Kidney epithelial cell (primary cell): ENCODE results near the gene CELA2A. TPM values are rescaled to one million over a fixed set of nuclear protein-coding genes. Genes with fewer than 3 reads are reported as not detected.
"Not testable (repeated sequence)": the region's sequence is repeated elsewhere in the genome, so short reads cannot be mapped to it uniquely, and the experiment has no call there.

ENCODE experiments used
- DNase-seq: peaks from one replicate; pipeline ENCODE4 v3.0.0-alpha.2; 2010; ENCODE audit warnings: low read depth
- H3K27me3 ChIP-seq: 2 replicates; pipeline ENCODE4 v1.6.0; 2011; ENCODE audit warnings: low read length; ENCODE audit not compliant: control insufficient read depth, insufficient read depth
- H3K36me3 ChIP-seq: 2 replicates; pipeline ENCODE4 v1.5.1; 2011; ENCODE audit warnings: low read length; ENCODE audit not compliant: control insufficient read depth, insufficient read depth
- H3K4me3 ChIP-seq: 2 replicates; pipeline ENCODE4 v1.5.1; 2011; ENCODE audit warnings: low read depth, mild to moderate bottlenecking, control low read depth, low read length
- total RNA-seq: library from RNA; depleted of rRNA; stranded (reverse); fragments of >200 nt; gene quantifications from 2 replicates; pipeline ENCODE4 v1.2.3, GENCODE V29; 2015
- TF ChIP-seq, protein P1 (sequence below): IDR thresholded peaks from 2 replicates; pipeline ENCODE4 v1.5.1; 2011; ENCODE audit warnings: mild to moderate bottlenecking, moderate library complexity, low read length, control low read depth, inconsistent platforms; ENCODE audit not compliant: insufficient read depth, poor library complexity, severe bottlenecking

The CELA2A gene
- total RNA-seq, 1 donor from 2014 or later: not detected

DNA sequence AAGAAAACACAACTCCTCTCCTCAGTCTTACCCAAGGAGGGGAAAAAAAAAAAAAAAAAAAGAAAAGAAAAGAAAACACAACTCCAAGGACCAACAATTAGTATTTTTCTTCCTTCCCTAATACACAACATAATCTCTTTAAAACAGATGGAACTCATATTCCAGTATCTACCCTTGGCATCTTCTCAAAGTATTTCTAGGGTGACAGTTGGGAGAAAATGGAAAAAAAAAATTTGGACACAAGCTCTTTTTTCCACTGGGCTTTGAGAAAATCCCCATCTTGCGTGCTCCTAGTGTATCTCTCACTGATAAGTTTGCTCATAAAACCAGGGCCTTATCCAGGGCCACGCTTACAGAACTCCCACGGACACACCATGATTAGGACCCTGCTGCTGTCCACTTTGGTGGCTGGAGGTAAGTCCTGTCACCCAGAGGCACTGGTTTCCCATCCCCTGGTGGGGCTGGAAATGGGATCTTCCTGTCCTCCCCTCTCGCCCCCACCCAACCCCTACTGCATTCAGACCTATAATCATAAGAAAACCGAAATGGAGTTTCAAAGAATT lies 19.3 kb downstream of the CELA2A start, which contains the start of gene CELA2B:
Gene CELA2B (plus strand): TSS at position 353 of the 563 bp plus-strand sequence. CDS start 22 bp downstream, at position 375.
- no peak for DNase-seq
- TF ChIP-seq, protein P1, sequence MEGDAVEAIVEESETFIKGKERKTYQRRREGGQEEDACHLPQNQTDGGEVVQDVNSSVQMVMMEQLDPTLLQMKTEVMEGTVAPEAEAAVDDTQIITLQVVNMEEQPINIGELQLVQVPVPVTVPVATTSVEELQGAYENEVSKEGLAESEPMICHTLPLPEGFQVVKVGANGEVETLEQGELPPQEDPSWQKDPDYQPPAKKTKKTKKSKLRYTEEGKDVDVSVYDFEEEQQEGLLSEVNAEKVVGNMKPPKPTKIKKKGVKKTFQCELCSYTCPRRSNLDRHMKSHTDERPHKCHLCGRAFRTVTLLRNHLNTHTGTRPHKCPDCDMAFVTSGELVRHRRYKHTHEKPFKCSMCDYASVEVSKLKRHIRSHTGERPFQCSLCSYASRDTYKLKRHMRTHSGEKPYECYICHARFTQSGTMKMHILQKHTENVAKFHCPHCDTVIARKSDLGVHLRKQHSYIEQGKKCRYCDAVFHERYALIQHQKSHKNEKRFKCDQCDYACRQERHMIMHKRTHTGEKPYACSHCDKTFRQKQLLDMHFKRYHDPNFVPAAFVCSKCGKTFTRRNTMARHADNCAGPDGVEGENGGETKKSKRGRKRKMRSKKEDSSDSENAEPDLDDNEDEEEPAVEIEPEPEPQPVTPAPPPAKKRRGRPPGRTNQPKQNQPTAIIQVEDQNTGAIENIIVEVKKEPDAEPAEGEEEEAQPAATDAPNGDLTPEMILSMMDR: no peak
- no peak within 1 kb of the TSS for H3K4me3 ChIP-seq
- H3K27me3 ChIP-seq: no peaks in the 10 kb centered on the region
- no peaks in the 10 kb centered on the region for H3K36me3 ChIP-seq

DNA sequence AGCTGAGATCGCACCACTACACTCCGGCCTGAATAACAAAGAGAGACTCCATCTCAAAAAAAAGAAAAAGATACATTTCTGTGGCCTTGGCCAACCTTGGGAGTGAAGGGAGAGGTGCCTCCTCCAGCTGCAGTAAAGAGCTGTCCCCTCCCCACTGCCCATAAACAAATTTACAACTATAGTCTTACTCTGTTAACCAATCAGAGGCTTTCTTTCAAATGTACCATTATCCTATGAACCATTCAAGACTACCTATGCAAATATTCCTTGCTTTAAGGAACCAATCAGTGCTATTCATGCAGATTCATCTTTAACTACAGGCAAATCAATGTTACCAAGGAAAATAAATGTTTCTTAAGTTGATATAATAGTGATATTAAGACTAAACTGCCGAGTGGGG lies 20.4 kb downstream of the CELA2A start:
- Histone ChIP-seq H3K4me3 (no peak overlapping the region), H3K27me3 (no peaks in the 10 kb centered on the region), H3K36me3 (no peaks in the 10 kb centered on the region)
- DNase-seq: no peak
- TF ChIP-seq, protein P1: no peak

DNA sequence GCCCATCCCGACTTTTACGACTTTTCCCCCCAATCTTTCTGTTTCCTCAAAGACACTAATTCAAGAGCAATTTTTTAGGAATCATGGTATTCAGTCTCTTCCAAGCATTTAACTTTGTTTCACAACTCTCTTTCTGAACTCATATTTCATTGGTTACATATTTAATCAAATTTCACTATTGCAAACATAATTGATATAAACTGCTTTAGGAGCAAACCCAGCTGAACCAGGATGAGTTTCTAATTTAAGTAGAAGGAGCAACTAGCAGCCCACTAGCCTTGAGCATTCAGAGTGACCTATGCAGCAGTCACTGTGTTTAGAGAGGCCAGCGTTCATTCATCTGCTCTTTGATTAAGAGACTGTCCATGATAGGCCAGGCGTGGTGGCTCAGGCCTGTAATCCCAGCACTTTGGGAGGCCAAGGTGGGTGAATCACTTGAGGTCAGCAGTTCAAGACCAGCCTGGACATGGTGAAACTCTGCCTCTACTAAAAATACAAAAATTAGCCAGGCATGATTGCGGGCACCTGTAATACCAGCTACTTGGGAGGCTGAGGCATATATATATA lies 21.2 kb downstream of the CELA2A start:
- TF ChIP-seq, protein P1: no peak
- H3K36me3 ChIP-seq: no peaks in the 10 kb centered on the region
- H3K27me3 ChIP-seq: no peaks in the 10 kb centered on the region
- no peak overlapping the region for H3K4me3 ChIP-seq
- no peak for DNase-seq

DNA sequence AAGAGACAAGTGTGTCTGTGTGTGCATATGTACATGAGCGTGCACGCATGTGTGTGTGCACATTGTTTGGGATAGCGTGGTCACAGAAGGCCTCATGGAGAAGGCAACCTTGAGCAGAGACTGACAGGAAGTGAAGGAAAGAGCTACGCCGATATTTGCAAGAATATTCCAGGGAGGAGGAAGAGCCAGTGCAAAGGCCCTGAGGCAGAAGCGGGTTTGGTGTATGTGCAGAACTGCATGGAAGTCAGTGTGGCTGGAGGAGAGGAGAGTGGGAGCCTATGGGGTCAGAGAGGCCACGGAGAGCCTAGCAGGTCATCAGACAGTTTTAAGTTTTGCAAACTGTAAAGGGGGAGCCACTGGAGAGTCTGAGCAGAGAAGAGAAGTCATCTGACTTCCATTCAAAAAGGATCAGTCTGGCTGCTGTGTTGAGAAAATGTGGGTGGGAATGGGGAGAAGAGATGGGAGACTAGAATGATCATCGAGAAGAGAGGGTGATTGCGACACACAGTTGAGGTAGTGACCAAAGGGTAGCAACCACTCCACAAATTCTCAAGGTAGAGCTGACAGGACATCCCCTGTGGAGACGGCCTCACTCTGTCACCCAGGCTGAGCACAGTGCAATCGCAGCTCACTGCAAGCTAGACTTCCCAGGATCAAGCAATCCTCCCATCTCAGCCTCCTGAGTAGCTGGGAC lies 23.3 kb downstream of the CELA2A start:
- H3K27me3 ChIP-seq: no peaks in the 10 kb centered on the region
- TF ChIP-seq, protein P1: no peak
- H3K36me3 ChIP-seq: no peaks in the 10 kb centered on the region
- no peak for DNase-seq
- H3K4me3 ChIP-seq: no peak overlapping the region

DNA sequence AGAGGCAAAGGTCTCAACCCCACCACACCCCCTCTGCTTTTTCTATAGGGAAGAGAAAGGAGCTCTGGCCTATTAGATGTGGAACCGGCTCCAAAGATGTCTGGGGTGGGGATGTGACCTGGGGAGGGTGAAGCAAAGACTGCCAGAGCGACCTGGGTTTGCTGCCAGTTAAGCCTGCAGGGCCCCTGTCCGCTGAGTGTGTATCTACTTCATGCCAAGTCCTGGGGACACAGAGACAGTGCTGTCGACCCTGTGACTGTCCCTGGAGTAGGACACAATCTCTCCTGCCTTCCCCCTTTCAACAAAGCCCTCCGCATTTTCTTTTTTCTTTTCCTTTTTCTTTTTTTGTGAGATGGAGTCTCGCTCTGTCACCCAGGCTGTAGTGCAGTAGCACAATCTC lies 25.9 kb downstream of the CELA2A start:
- DNase-seq, H3K36me3 ChIP-seq, H3K27me3 ChIP-seq, H3K4me3 ChIP-seq: not testable (repeated sequence)

DNA sequence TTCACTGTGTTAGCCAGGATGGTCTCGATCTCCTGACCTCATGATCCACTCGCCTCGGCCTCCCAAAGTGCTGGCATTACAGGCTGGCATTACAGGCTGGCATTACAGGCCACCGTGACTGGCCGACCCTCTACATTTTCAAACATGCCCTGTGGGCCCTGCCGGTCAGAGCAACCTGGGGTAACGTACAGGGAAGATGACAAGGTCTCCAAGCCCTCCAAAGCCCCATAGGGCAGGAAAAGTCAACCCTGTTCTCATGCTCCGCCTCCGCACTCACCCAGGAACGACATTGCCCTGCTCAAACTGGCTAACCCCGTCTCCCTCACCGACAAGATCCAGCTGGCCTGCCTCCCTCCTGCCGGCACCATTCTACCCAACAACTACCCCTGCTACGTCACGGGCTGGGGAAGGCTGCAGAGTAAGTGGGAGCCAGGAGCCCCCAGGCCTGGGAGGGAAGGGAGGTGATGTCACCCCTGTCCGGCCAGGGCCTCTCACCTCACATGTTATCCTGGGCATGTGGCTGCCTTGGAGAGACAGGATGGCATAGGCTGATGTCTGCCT lies 26.5 kb downstream of the CELA2A start:
- not testable (repeated sequence) for H3K27me3 ChIP-seq, H3K4me3 ChIP-seq, DNase-seq, H3K36me3 ChIP-seq
